ENCODE data around the gene THAP4. TPM values are rescaled to one million over a fixed set of nuclear protein-coding genes. Genes with fewer than 3 reads are reported as not detected.

Gene THAP4
- polyA plus RNA-seq, 1 of the 3 experiments (the other 2 are of a cell fraction): 64.7 TPM

GRCh38 chr2:241632478-241633325 lies 4.3 kb downstream of the THAP4 start:
- Histone ChIP-seq H4K20me1 (ENCODE audit: insufficient read depth) (peaks cover 17% of the 10 kb centered on the region), H3K4me2 (no peak overlapping the region), H3K9ac (no peak overlapping the region), H3K9me2 (no peaks in the 10 kb centered on the region), H3K27me3 (ENCODE audit: insufficient read depth) (no peaks in the 10 kb centered on the region), H3K9me3 (no peaks in the 10 kb centered on the region), H3K36me3 (replicated peaks in 1 of 2; ENCODE audit: control insufficient read depth in 1 of 2, insufficient read depth in 2 of 2, low read length in 1 of 2) (peaks cover 25 to 28% of the 10 kb centered on the region in 2 experiments), H3K4me3 (ENCODE audit: low read depth in 2 of 2, low read length in 1 of 2) (no peak overlapping the region), H3F3A (replicated peaks; ENCODE audit: insufficient read depth) (peaks cover 4% of the 10 kb centered on the region), H3K79me2 (ENCODE audit: insufficient read depth) (peaks cover 90% of the 10 kb centered on the region), H2AFZ (ENCODE audit: low read depth) (no peak overlapping the region), H3K27ac (ENCODE audit: low read depth in 2 of 2, low read length in 1 of 2) (no peak overlapping the region), H3K4me1 (ENCODE audit: control insufficient read depth in 1 of 2, insufficient read depth in 2 of 2, low read depth in 1 of 2, low read length in 1 of 2) (peaks cover 0 to 6% of the 10 kb centered on the region in 2 experiments; a peak in 3 of 4 replicates)
- ChIA-PET POLR2A (interaction anchor here (0.6 kb wide), 1 partner anchor 17 kb away, joined by 4 read pairs; no protein-coding TSS in a partner anchor), CTCF (interaction anchor here (1.0 to 2.1 kb wide), 5 partner anchors 21 to 246 kb away, joined by 3 to 10 read pairs (median 3); no protein-coding TSS in a partner anchor)
- no peak for DNase-seq
- WGBS (ENCODE audit: low lambda C conversion rate): 96% methylated on average over 36 of the region's 39 CpGs
- TF ChIP-seq ZBTB33 (IDR thresholded peaks at IDR 0.05; ENCODE audit: borderline replicate concordance, low read depth): no peak
- TF ChIP-seq MEF2A (IDR thresholded peaks at IDR 0.05; ENCODE audit: borderline replicate concordance, low read depth): no peak
- no peak for TF ChIP-seq PBX3 (IDR thresholded peaks at IDR 0.05)
- TF ChIP-seq TEAD4 (IDR thresholded peaks at IDR 0.05; ENCODE audit: borderline replicate concordance, insufficient read depth): no peak
- no peak for TF ChIP-seq NRF1 (IDR thresholded peaks at IDR 0.05; ENCODE audit: low read depth, low read length)
- TF ChIP-seq YY1 (IDR thresholded peaks at IDR 0.05; ENCODE audit: low read depth): no peak
- TF ChIP-seq MAX (IDR thresholded peaks at IDR 0.05; ENCODE audit: low read depth): no peak
- TF ChIP-seq FOXM1 (IDR thresholded peaks at IDR 0.05; ENCODE audit: low read depth): no peak
- TF ChIP-seq USF2 (IDR thresholded peaks at IDR 0.05; ENCODE audit: borderline replicate concordance, low read depth, low read length): no peak
- TF ChIP-seq JUND (IDR thresholded peaks at IDR 0.05): no peak
- TF ChIP-seq CHD2 (IDR thresholded peaks at IDR 0.05; ENCODE audit: low read length, partially characterized antibody): no peak
- TF ChIP-seq USF1 (IDR thresholded peaks at IDR 0.05; ENCODE audit: borderline replicate concordance, low read depth): no peak
- no peak for TF ChIP-seq RXRA (IDR thresholded peaks at IDR 0.05; ENCODE audit: borderline replicate concordance, low read depth)
- TF ChIP-seq NFIC (IDR thresholded peaks at IDR 0.05; ENCODE audit: borderline replicate concordance): no peak
- TF ChIP-seq FOXJ3 (CRISPR knock-in tag; IDR thresholded peaks at IDR 0.05): no peak
- no peak for TF ChIP-seq TCF12 (IDR thresholded peaks at IDR 0.05)
- no peak for TF ChIP-seq SIN3A (IDR thresholded peaks at IDR 0.05; ENCODE audit: borderline replicate concordance, low read depth, low read length)
- TF ChIP-seq MXI1 (IDR thresholded peaks at IDR 0.05; ENCODE audit: low read depth, low read length): no peak
